PFSK-1 (cell line): Measurements from ENCODE around the gene EFHD2.

Experiments used
- FOXP2 ChIP-seq: optimal IDR thresholded peaks from 2 replicates; pipeline ENCODE3; 2011; ENCODE audit warnings: borderline replicate concordance, control low read depth, inconsistent platforms; ENCODE audit not compliant: insufficient read depth; ENCODE audit errors: extremely low read length, extremely low read depth
- POLR2AphosphoS5 ChIP-seq: IDR thresholded peaks from 2 replicates; pipeline ENCODE4 v1.6.1; 2012; ENCODE audit warnings: low read depth, mild to moderate bottlenecking, control low read depth, low read length, moderate library complexity
- SIN3A ChIP-seq: IDR thresholded peaks from 2 replicates; pipeline ENCODE4 v1.6.1; 2012; ENCODE audit warnings: mild to moderate bottlenecking, low read length, moderate library complexity, borderline replicate concordance; ENCODE audit not compliant: insufficient read depth
- TAF1 ChIP-seq: IDR thresholded peaks from 2 replicates; pipeline ENCODE4 v1.6.1; 2012; ENCODE audit warnings: low read length, control low read depth, borderline replicate concordance; ENCODE audit not compliant: insufficient read depth
- TF ChIP-seq, protein P1 (sequence below), 2 experiments: IDR thresholded peaks; 2 replicates each; pipeline versions ENCODE4 v1.6.1 to v1.8.0; 2011 to 2012; ENCODE audit warnings: low read depth in 2 of 2, low read length in 2 of 2, control low read depth in 1 of 2, inconsistent platforms in 1 of 2, mild to moderate bottlenecking in 1 of 2, moderate library complexity in 1 of 2; ENCODE audit not compliant: insufficient read depth in 1 of 2

Gene EFHD2

DNA sequence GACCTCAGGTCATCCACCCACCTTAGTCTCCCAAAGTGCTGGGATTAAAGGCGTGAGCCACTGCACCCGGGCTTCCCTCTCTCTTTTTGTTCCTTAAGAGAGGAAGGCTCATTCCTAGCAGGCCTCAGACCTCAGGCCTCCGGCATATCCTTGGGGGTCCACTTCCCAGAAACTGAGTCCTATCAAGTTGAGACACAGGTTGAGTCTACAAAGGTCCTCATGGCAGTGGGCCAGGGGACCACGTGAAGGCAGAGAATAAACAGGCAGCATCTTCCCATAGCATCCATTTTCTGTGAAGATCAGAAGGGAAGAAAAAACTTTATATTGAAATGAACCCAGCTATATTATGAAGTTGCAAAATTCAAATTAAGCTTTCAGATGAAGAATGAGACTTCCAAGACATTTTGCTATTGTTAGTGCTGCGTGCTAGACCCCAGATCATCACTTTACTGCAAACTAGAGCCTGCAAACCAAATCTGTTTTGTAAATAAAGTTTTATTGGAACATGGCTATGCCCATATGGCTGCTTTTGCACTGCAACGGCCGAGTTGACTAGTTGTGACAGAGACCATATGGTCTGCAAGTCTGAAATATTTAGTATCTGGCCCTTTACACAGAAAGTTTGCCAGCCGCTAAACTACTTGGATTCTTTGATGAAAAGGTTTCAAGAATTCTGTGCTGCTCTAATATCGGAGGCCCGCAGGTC lies 43.3 kb downstream of the EFHD2 start:
- no peak for TF ChIP-seq TAF1
- TF ChIP-seq SIN3A: no peak
- TF ChIP-seq FOXP2: no peak
- TF ChIP-seq POLR2AphosphoS5: no peak
- TF ChIP-seq, protein P1, sequence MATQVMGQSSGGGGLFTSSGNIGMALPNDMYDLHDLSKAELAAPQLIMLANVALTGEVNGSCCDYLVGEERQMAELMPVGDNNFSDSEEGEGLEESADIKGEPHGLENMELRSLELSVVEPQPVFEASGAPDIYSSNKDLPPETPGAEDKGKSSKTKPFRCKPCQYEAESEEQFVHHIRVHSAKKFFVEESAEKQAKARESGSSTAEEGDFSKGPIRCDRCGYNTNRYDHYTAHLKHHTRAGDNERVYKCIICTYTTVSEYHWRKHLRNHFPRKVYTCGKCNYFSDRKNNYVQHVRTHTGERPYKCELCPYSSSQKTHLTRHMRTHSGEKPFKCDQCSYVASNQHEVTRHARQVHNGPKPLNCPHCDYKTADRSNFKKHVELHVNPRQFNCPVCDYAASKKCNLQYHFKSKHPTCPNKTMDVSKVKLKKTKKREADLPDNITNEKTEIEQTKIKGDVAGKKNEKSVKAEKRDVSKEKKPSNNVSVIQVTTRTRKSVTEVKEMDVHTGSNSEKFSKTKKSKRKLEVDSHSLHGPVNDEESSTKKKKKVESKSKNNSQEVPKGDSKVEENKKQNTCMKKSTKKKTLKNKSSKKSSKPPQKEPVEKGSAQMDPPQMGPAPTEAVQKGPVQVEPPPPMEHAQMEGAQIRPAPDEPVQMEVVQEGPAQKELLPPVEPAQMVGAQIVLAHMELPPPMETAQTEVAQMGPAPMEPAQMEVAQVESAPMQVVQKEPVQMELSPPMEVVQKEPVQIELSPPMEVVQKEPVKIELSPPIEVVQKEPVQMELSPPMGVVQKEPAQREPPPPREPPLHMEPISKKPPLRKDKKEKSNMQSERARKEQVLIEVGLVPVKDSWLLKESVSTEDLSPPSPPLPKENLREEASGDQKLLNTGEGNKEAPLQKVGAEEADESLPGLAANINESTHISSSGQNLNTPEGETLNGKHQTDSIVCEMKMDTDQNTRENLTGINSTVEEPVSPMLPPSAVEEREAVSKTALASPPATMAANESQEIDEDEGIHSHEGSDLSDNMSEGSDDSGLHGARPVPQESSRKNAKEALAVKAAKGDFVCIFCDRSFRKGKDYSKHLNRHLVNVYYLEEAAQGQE (IDR thresholded peaks at IDR 0.05; ENCODE audit: insufficient read depth in 1 of 2, low read depth in 2 of 2, low read length in 2 of 2): no peak

- TF ChIP-seq POLR2AphosphoS5 (no peak), FOXP2 (no peak), TAF1 (no peak), SIN3A (no peak)
These were observed 44.0 kb downstream of the EFHD2 start for GRCh38 chr1:15453734-15454133.

- TF ChIP-seq POLR2AphosphoS5 (no peak), TAF1 (no peak), SIN3A (no peak), FOXP2 (no peak)
- TF ChIP-seq, protein P1 (IDR thresholded peaks at IDR 0.05; ENCODE audit: insufficient read depth in 1 of 2, low read depth in 2 of 2, low read length in 2 of 2): no peak
These were observed 44.6 kb downstream of the EFHD2 start for GRCh38 chr1:15454256-15454655.

DNA sequence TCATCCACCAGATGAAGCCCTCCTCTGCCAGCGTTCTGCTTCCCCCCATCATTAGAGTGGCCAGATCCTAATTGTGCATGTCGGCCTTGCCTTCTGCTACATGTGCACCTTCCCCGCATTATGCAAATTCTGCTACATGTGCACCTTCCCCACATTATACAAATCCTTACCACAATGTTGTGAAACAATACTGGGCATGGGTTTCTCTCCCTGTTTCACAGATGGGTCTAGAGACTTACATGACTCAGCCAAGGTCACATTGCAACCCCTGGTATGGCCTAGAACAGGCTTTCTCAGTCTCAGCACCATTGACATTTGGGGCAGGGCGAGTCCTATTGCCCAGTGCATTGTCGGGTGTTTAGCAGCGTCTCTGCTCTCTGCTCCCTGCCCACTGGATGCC lies 45.8 kb downstream of the EFHD2 start:
- TF ChIP-seq, protein P1 (IDR thresholded peaks at IDR 0.05; ENCODE audit: insufficient read depth in 1 of 2, low read depth in 2 of 2, low read length in 2 of 2): no peak
- TF ChIP-seq POLR2AphosphoS5 (no peak), FOXP2 (no peak), TAF1 (no peak), SIN3A (no peak)

DNA sequence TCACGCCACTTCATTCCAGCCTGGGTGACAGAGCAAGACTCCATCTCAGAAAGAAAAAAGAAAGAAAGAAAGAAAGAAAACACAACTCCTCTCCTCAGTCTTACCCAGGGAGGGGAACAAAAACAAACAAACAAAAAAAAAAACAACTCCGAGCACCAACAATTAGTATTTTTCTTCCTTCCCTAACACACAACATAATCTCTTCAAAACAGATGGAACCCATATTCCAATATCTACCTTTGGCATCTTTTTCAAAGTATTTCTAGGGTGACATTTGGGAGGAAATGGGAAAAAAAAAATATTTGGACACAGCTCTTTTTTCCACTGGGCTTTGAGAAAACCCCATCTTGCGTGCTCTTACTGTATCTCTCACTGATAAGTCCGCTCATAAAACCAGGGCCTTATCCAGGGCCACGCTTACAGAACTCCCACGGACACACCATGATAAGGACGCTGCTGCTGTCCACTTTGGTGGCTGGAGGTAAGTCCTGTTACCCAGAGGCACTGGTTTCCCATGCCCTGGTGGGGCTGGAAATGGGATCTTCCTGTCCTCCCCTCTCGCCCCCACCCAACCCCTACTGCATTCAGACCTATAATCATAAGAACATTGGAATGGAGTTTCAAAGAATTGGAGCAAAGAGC lies 46.7 kb downstream of the EFHD2 start, which contains the start of gene CELA2A:
Gene CELA2A (plus strand): TSS at position 420 of the 642 bp plus-strand sequence. CDS start 22 bp downstream, at position 442.
- TF ChIP-seq POLR2AphosphoS5 (no peak), FOXP2 (no peak), TAF1 (no peak), SIN3A (no peak)
- TF ChIP-seq, protein P1 (IDR thresholded peaks at IDR 0.05; ENCODE audit: insufficient read depth in 1 of 2, low read depth in 2 of 2, low read length in 2 of 2): no peak
